GM21576 (cell line): ENCODE data around the gene VWCE.
"Not testable (repeated sequence)": the region's sequence is repeated elsewhere in the genome, so short reads cannot be mapped to it uniquely, and the experiment has no call there.

ENCODE experiments used
- ATAC-seq: cut with Tn5 transposase; IDR thresholded peaks from one replicate; pipeline ENCODE4 v1.9.1; 2021; ENCODE audit warnings: mild to moderate bottlenecking, moderate library complexity; ENCODE audit not compliant: unreplicated experiment

VWCE gene

DNA sequence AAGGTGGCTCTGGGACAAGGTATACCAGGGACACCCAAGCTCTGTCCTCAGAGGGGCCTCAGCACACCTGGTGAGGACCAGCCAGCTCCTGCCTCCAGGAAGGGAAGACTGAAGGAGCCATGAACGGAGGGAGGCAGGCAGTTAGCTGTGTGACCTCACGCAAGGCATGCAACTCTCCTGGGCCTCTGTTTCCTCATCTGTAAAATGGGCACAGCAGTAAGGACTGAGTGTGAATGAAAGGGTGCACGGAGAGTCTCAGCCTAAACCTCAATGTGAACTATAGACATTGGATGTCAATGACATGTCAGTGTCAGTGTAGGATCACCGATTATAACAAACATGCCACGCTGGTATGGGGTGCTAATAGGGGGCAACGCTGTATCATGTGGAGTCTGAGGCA is 35.8 kb downstream of the VWCE start:
- no peak for ATAC-seq

DNA sequence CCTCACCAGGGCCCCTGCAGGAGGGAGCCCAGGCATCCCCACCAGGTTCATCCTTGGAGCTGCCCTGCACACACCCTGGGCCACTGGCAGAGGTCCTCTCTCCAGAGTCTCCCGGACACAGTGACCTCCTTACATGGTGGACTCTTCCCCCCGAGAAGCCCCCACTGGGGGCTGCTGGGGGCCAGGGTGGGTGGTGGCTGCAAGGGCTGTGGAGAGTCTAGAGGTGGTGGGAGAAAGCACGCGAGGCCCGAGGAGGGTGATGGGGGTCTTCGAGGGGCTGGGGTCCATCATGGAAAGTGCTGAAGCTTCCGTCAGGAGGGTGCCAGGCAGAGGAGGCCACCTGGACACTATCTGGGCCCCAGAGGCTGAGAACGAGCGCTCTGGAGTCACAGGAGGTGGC is 36.6 kb downstream of the VWCE start:
- ATAC-seq: no peak

- no peak for ATAC-seq
These were observed 38.2 kb downstream of the VWCE start for GRCh38 chr11:61256710-61257482.

DNA sequence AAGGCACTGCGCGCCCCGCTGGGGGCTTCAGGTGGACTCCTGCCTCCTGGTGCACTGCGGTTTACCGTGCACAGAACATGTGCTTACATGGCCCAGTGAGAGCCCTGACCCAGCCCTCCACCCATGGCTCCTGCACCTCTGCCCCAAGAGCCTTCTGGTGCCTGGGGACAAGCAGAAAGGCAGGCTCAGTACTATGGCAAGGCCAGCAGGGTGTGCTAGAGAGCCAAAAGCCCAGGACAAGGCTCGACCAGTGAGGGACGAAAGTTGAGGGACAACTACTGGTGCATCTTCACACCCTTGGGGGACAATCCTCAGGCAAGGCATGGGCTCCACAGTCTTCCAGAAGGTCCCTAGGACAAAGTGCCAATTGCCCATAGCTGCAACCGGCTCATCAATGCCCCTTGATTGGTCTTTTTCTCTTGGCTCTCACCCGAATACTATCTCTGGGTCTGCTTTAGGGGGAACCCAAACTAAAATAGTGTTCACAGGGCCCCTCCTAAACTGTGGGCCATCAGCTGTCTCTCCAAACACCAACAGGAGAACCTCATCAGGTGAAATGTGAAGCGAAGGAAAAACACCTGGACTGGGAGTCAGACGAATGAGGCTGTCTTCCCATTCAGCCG is 40.6 kb downstream of the VWCE start:
- no peak for ATAC-seq

GRCh38 chr11:61252332-61252731 is 42.8 kb downstream of the VWCE start:
- ATAC-seq: not testable (repeated sequence)

DNA sequence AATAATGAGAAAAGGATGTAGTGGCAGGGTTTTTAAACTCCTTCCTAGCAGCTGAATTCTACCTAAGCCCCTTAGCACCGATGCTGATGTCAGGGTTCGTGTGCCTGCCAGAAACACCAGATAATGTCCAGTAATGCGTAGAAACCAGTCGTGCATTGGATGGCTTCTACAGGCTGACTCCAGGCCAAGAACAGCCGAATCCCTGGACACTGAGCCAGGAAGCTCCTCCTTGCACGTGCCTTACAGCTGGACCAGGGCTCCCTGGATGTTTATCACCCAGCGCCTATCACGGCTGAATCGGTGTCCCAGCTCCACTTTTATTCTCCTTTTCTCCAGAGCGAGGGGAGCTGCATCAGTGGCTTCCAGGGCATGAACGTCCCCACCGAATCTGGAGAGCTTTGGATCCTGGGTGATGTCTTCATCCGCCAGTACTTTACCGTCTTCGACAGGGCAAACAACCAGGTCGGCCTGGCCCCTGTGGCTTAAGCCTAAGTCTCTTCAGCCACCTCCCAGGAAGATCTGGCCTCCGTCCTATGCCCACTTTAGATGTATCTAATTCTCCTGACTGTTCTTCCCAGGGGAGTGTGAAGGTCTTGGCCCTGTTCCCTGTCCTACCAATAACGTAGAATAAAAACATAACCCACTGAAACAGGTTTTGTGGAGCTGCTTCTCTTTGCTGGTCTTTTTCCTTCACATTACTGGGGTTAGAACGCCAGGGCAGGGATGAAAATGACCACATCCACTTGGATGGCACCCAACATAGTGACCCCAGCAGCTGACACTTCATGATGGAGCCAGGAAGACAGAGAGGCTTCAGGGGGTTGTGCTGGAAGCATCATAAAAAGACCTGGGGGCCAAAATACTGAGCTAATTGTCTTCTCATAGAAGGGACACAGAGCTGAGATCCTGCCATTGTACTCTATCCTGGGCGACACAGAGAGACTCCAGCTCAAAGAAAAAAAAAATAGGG is 44.0 kb downstream of the VWCE start:
- ATAC-seq: not testable (repeated sequence)

DNA sequence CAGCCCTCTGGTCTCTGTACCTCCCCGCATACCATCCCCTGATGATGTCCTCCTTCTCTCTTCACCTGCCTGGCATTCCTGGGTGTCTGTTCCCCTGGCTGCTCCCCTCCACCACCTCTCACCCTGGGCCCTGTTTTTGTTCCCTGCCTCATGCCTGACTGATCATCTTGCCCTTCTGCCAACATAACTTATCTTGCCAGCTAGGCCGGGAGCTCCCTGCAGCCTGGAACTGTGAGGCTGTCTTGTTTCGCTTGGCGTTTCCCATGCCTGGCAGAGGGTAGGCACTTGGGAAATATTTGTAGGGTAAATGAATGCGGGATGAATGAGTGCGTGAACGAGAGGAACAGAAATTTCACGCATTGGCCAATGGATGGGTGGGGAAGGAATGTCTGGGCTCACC is 45.9 kb downstream of the VWCE start:
- not testable (repeated sequence) for ATAC-seq

GRCh38 chr11:61248071-61248470 is 47.0 kb downstream of the VWCE start:
- ATAC-seq: not testable (repeated sequence)

DNA sequence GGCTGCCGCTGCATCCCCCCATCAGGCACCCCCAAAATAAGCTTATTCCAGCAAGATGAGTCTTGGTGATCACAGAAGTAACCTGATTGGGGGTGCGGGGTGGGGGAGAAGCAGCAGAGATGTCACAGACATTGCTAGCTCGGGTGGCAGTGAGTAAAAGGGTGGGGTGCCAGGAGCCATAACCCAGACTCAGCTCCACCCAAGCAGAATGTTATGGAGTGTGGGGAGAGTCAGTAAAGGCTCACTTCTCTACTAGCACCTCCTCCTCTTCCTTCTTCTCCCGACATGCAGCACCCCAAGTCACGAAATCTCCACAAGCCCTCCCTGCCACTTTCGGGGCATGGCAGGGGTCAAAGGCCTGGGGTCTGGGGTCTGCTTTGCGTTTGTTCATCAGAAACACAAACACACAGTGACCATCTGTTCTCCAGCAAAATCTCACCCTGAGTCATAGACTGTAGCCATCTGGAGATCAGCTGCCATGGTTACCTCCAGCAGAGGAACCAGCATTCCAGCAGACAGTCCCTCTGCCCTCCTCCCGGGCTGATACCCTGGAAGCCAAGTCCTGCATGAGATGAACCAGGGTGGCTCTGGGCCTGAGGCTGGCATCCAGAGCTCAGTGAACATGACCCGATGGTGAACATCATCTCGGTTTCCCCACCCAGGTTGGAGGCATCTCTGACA is 49.7 kb downstream of the VWCE start:
- not testable (repeated sequence) for ATAC-seq

DNA sequence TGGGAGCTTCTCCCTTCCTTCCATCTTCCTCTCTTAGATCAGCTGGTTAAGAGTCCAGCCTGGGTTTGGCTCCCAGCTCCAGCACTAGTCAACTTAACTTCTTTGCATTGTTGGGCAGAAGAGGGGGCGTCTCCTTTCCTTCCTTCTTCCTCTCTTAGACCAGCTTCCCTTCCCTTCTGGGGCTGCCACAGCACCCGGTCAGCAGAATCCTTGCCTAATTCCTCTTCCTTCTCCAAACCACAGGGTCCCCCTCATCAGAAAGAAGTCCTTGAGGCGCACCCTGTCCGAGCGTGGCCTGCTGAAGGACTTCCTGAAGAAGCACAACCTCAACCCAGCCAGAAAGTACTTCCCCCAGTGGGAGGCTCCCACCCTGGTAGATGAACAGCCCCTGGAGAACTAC is 53.6 kb downstream of the VWCE start:
- not testable (repeated sequence) for ATAC-seq

- ATAC-seq: not testable (repeated sequence)
These were observed 54.2 kb downstream of the VWCE start, which contains the start of gene PGA5 for GRCh38 chr11:61240875-61241274. PGA5 (plus strand) TSS chr11:61241175; CDS start chr11:61241227, 52 bp downstream.

DNA sequence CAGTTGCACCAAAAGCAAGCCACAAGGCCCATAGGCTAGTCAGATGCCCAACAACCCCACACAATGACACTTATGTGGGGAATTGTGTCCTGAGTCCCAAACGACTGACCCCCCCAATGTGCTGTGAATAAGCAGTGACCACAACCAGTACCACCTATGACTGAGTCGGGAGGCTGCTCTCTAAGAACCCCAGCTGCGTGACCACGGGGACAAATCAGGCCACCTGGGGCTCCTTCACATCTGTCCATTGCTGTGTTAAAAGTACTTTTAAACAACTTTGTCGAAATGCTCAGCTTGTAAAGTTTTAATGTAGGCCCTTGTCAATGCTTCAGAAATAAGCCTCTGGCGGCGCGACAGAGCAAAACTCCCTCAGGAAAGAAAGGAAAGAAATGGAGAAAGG is 54.8 kb downstream of the VWCE start:
- not testable (repeated sequence) for ATAC-seq

DNA sequence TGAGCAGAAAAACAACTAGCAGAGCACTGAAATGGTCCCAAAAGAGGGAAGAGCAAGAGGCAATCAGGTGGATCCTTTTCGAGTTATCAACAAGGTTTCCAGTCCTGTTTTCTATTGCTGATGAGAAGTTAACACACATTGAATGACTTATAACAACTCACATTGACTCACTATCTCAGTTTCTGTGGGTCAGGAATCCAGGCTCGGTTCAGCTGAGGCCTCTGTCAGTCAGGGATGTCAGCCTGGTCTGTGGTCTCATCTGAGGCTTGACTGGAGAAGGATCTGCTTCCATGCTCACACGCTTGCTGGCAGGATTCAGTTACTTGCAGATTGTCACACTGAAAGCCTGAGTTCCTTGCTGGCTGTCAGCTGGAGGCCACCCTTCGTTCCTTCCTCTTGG is 58.0 kb downstream of the VWCE start:
- not testable (repeated sequence) for ATAC-seq

GRCh38 chr11:61232548-61233145 is 62.5 kb downstream of the VWCE start:
- ATAC-seq: not testable (repeated sequence)

DNA sequence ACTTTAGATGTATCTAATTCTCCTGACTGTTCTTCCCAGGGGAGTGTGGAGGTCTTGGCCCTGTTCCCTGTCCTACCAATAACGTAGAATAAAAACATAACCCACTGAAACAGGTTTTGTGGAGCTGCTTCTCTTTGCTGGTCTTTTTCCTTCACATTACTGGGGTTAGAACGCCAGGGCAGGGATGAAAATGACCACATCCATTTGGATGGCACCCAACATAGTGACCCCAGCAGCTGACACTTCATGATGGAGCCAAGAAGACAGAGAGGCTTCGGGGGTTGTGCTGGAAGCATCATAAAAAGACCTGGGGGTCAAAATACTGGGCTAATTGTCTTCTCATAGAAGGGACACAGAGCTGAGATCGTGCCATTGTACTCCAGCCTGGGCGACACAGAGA is 63.5 kb downstream of the VWCE start:
- not testable (repeated sequence) for ATAC-seq

DNA sequence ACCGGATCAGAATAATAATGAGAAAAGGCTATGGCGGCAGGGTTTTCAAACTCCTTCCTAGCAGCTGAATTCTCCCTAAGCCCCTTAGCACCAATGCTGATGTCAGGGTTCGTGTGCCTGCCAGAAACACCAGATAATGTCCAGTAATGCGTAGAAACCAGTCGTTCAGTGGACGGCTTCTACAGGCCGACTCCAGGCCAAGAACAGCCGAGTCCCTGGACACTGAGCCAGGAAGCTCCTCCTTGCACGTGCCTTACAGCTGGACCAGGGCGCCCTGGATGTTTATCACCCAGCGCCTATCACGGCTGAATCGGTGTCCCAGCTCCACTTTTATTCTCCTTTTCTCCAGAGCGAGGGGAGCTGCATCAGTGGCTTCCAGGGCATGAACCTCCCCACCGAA is 64.1 kb downstream of the VWCE start:
- ATAC-seq: not testable (repeated sequence)

DNA sequence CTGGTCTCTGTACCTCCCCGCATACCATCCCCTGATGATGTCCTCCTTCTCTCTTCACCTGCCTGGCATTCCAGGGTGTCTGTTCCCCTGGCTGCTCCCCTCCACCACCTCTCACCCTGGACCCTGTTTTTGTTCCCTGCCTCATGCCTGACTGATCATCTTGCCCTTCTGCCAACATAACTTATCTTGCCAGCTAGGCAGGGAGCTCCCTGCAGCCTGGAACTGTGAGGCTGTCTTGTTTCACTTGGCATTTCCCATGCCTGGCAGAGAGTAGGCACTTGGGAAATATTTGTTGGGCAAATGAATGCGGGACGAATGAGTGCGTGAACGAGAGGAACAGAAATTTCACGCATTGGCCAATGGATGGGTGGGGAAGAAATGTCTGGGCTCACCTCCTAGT is 65.7 kb downstream of the VWCE start:
- ATAC-seq: not testable (repeated sequence)

DNA sequence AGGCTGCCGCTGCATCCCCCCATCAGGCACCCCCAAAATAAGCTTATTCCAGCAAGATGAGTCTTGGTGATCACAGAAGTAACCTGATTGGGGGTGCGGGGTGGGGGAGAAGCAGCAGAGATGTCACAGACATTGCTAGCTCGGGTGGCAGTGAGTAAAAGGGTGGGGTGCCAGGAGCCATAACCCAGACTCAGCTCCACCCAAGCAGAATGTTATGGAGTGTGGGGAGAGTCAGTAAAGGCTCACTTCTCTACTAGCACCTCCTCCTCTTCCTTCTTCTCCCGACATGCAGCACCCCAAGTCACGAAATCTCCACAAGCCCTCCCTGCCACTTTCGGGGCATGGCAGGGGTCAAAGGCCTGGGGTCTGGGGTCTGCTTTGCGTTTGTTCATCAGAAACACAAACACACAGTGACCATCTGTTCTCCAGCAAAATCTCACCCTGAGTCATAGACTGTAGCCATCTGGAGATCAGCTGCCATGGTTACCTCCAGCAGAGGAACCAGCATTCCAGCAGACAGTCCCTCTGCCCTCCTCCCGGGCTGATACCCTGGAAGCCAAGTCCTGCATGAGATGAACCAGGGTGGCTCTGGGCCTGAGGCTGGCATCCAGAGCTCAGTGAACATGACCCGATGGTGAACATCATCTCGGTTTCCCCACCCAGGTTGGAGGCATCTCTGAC is 68.5 kb downstream of the VWCE start:
- not testable (repeated sequence) for ATAC-seq

- not testable (repeated sequence) for ATAC-seq
These were observed 72.4 kb downstream of the VWCE start for GRCh38 chr11:61222692-61223091.

- not testable (repeated sequence) for ATAC-seq
These were observed 73.1 kb downstream of the VWCE start, which contains the start of gene PGA4 for GRCh38 chr11:61222047-61222446. PGA4 (plus strand) TSS chr11:61222347; CDS start chr11:61222401, 54 bp downstream.
